GM18502 (cell line): ENCODE data around the gene MTAP.

Experiments
- ATAC-seq: cut with Tn5 transposase; IDR thresholded peaks from one replicate; pipeline ENCODE4 v1.9.1; 2021; ENCODE audit warnings: mild to moderate bottlenecking; ENCODE audit not compliant: unreplicated experiment, poor library complexity

Gene MTAP

GRCh38 chr9:21803649-21804048 lies 1.2 kb downstream of the MTAP start:
- ATAC-seq, result no peak

- ATAC-seq, result no peak
Observed at GRCh38 chr9:21804331-21804730, 1.9 kb downstream of the MTAP start.

- no peak for ATAC-seq
Observed at GRCh38 chr9:21804791-21805190, 2.4 kb downstream of the MTAP start.

GRCh38 chr9:21806644-21807043 lies 4.2 kb downstream of the MTAP start:
- ATAC-seq, result no peak

GRCh38 chr9:21810388-21810787 lies 8.0 kb downstream of the MTAP start:
- ATAC-seq, result no peak

- ATAC-seq, result no peak
Observed at GRCh38 chr9:21810881-21811280, 8.4 kb downstream of the MTAP start.

GRCh38 chr9:21811914-21812313 lies 9.5 kb downstream of the MTAP start:
- no peak for ATAC-seq

- ATAC-seq, result no peak
Observed at GRCh38 chr9:21812415-21812814, 10.0 kb downstream of the MTAP start.

- ATAC-seq, result peak; percentile 64
Observed at GRCh38 chr9:21812946-21813568, 10.6 kb downstream of the MTAP start.

GRCh38 chr9:21813575-21814473 lies 11.4 kb downstream of the MTAP start:
- peak; percentile 48 for ATAC-seq

GRCh38 chr9:21815643-21816042 lies 13.2 kb downstream of the MTAP start:
- ATAC-seq, result no peak

- ATAC-seq, result no peak
Observed at GRCh38 chr9:21817176-21817575, 14.7 kb downstream of the MTAP start.

GRCh38 chr9:21825637-21826036 lies 23.2 kb downstream of the MTAP start:
- ATAC-seq, result peak; percentile 83

- ATAC-seq, result no peak
Observed at GRCh38 chr9:21828853-21829410, 26.5 kb downstream of the MTAP start.

GRCh38 chr9:21830589-21830988 lies 28.2 kb downstream of the MTAP start:
- no peak for ATAC-seq

GRCh38 chr9:21831841-21832509 lies 29.5 kb downstream of the MTAP start:
- peak; percentile 68 for ATAC-seq

GRCh38 chr9:21833090-21833801 lies 30.8 kb downstream of the MTAP start:
- ATAC-seq, result peak; percentile 78

- ATAC-seq, result no peak
Observed at GRCh38 chr9:21835121-21835520, 32.7 kb downstream of the MTAP start.

- no peak for ATAC-seq
Observed at GRCh38 chr9:21836437-21837161, 34.2 kb downstream of the MTAP start.

GRCh38 chr9:21837501-21837900 lies 35.1 kb downstream of the MTAP start:
- ATAC-seq, result no peak
